ENCODE data around the gene TBL1X.
"Not testable (repeated sequence)": the region's sequence is repeated elsewhere in the genome, so short reads cannot be mapped to it uniquely, and the experiment has no call there.

The TBL1X gene

DNA sequence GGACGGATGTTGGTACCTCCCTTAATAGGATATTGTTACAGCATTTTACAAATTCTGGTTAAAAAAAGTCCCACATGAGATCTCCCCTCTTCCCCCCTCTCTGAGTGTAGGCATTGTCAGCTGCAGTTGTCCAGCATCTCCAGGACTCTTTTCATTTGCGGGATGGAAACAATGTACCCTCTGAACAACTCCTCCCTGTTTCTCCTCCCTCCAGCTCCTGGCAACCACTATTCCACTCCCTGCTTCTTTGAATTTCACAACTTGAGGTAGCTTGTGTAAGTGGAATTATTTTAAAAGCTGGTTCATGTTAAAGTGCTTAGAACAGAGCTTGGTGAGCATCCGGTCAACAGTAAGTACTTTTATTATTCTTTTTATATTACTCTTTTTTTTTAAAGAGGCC is 69.8 kb downstream of the TBL1X start:
- Histone ChIP-seq H3K9me3 (no peaks in the 10 kb centered on the region), H3K4me1 (no peaks in the 10 kb centered on the region), H3K27me3 (no peaks in the 10 kb centered on the region), H3K36me3 (no peaks in the 10 kb centered on the region), H3K4me3 (ENCODE audit: low read depth, low read length) (no peak overlapping the region)
- DNase-seq = no peak
- TF ChIP-seq, protein P1, sequence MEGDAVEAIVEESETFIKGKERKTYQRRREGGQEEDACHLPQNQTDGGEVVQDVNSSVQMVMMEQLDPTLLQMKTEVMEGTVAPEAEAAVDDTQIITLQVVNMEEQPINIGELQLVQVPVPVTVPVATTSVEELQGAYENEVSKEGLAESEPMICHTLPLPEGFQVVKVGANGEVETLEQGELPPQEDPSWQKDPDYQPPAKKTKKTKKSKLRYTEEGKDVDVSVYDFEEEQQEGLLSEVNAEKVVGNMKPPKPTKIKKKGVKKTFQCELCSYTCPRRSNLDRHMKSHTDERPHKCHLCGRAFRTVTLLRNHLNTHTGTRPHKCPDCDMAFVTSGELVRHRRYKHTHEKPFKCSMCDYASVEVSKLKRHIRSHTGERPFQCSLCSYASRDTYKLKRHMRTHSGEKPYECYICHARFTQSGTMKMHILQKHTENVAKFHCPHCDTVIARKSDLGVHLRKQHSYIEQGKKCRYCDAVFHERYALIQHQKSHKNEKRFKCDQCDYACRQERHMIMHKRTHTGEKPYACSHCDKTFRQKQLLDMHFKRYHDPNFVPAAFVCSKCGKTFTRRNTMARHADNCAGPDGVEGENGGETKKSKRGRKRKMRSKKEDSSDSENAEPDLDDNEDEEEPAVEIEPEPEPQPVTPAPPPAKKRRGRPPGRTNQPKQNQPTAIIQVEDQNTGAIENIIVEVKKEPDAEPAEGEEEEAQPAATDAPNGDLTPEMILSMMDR (IDR thresholded peaks at IDR 0.05; ENCODE audit: low read depth, low read length) = no peak

DNA sequence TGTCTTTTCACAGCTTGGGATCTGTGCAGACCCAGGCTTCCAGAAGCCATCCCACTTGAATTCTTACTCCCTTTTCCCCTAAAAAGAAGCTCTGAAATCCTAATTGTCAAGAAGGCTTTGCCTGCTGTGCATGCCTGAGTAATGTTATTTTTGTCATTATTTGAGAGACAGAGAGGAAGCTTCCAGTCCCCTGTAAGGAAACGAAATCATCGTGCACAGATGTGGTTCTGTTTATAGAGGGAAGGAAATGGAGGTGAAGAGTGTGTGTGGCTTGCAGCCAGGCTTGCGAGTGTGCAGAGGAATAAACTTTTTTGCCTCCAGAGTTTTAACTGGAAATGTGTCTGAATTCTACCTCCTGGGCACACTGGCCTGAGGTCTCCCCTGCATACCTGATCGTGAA is 70.2 kb downstream of the TBL1X start:
- H3K36me3 ChIP-seq = no peaks in the 10 kb centered on the region
- no peaks in the 10 kb centered on the region for H3K27me3 ChIP-seq
- no peaks in the 10 kb centered on the region for H3K9me3 ChIP-seq
- no peak for DNase-seq
- TF ChIP-seq, protein P1 (IDR thresholded peaks at IDR 0.05; ENCODE audit: low read depth, low read length) = no peak
- no peak overlapping the region for H3K4me3 ChIP-seq (ENCODE audit: low read depth, low read length)
- H3K4me1 ChIP-seq = no peaks in the 10 kb centered on the region

DNA sequence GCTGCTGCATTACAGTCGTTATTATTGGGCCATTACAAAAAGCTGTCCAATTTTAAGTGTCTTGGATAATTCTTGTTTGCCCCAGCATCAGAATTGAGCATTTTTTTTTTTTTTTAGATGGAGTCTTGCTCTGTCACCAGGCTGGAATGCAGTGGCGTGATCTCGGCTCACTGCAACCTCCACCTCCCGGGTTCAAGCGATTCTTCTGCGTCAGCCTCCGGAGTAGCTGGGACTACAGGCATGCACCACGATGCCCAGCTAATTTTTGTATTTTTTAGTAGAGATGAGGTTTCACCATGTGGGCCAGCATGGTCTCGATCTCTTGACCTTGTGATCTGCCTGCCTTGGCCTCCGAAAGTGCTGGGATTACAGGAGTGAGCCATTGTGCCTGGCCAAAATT is 71.3 kb downstream of the TBL1X start:
- not testable (repeated sequence) for H3K4me3 ChIP-seq (ENCODE audit: low read depth, low read length); DNase-seq; H3K36me3 ChIP-seq; H3K9me3 ChIP-seq; H3K27me3 ChIP-seq; H3K4me1 ChIP-seq

DNA sequence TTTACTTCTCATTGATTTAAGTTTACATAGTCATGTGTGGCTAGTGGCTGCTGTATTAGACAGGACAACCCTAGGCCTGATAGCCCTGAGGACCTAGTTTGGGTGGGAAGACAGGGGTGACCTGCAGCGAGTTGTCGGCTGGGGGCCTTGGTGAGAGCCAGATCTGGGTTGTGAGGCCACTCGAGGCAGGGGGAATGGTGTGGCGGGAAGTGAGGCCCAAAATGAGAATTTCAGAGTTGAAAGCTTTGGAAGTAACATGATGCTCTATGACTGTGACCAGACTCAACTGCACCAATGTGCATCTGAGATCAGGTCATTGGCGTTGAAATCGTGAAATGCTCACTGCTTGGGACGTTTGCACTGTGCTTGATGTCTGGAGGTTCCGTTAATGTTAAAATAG is 72.9 kb downstream of the TBL1X start:
- H3K4me1 ChIP-seq = no peaks in the 10 kb centered on the region

DNA sequence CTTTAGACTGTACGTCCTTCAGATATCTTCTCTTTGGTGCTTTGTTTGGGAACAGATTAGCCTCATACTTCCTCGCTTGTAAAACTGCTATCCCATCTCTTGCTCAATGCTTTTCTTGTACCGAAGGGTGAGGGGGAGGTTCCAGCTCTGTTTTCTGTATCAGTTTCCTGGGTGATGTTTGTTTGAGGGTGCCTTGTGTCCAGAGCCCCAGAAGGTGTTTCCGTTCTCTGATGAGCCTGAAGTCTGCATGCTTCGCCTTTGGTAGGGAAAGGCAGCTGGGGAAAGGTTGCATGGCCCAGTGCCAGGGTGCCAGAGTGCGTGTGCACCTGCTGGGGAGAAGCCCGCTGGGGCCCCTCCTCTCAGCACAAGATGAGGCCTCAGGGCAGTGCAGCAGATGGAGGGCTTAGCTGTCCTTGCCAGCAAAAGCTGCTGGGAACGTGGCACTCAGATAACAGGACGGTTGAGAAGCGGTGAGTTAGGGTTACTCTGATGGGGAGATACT is 73.7 kb downstream of the TBL1X start:
- Histone ChIP-seq H3K4me3 (ENCODE audit: low read depth, low read length) (no peak overlapping the region), H3K4me1 (no peaks in the 10 kb centered on the region), H3K9me3 (no peaks in the 10 kb centered on the region), H3K36me3 (no peaks in the 10 kb centered on the region), H3K27me3 (no peaks in the 10 kb centered on the region)
- peak; percentile 81 for DNase-seq
- TF ChIP-seq, protein P1 (IDR thresholded peaks at IDR 0.05; ENCODE audit: low read depth, low read length) = no peak

More for the DNA sequence above, 72.9 kb downstream of the TBL1X start:
- no peaks in the 10 kb centered on the region for H3K9me3 ChIP-seq
- no peak overlapping the region for H3K4me3 ChIP-seq (ENCODE audit: low read depth, low read length)
- no peaks in the 10 kb centered on the region for H3K27me3 ChIP-seq
- no peak for DNase-seq
- TF ChIP-seq, protein P1 (IDR thresholded peaks at IDR 0.05; ENCODE audit: low read depth, low read length) = no peak
- H3K36me3 ChIP-seq = no peaks in the 10 kb centered on the region

DNA sequence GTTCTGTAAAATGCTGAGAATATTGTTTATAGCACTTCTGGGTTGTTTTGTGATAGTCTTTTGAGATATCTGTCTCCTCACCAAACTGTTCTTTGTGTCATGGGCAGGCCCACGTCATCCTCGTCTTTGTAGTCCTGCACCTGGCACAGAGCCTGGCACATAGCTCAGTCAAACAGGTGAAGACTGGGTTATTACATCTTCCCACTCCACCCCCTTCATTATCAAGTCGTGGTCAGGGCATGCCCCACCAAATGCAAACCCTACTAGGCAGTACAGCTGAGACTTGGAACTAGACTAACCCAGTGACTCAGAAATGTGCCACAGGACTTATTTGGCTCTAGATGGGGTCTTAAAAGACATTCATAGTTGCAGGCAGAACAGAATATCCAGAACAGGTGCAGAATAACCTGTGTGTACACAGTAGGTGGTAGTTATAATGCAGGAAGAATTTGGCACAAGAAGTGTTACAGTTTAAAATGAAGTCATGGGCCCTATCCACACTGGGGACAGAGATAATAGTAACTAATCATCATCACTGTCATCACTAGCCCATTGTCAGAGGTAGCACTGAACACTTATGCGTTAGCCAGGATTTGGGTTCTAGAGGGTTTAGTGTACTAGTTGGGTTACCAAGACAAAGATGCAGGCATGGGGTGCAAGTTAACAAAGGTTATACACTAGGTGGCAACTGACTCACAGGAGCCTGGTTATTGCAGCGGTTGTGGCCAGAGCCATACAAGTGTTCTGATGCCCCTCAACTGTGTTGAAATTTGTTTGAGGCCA is 74.9 kb downstream of the TBL1X start:
- Histone ChIP-seq H3K9me3 (no peaks in the 10 kb centered on the region), H3K27me3 (no peaks in the 10 kb centered on the region)

More for the DNA sequence above, 74.9 kb downstream of the TBL1X start:
- H3K4me1 ChIP-seq = no peaks in the 10 kb centered on the region
- no peak for DNase-seq
- TF ChIP-seq, protein P1 (IDR thresholded peaks at IDR 0.05; ENCODE audit: low read depth, low read length) = no peak
- H3K36me3 ChIP-seq = no peaks in the 10 kb centered on the region
- no peak overlapping the region for H3K4me3 ChIP-seq (ENCODE audit: low read depth, low read length)

All from BE2C (cell line).